Fibroblast of the aortic adventitia (primary cell): ENCODE results near the gene DBI. TPM values are rescaled to one million over a fixed set of nuclear protein-coding genes. Genes with fewer than 3 reads are reported as not detected.
A peak's percentile ranks its signal among the peaks of the same experiment; 100 is the strongest.

Experiments
- DNase-seq: peaks from one replicate; pipeline ENCODE4 v3.0.0-alpha.2; 2010; ENCODE audit warnings: low read depth
- H3K4me3 ChIP-seq: 2 replicates; pipeline ENCODE4 v1.5.1; 2011; ENCODE audit warnings: low read depth, mild to moderate bottlenecking, control low read depth, low read length, moderate library complexity
- CTCF ChIP-seq: IDR thresholded peaks from 2 replicates; pipeline ENCODE4 v1.5.1; 2011; ENCODE audit warnings: mild to moderate bottlenecking, low read length, control low read depth, inconsistent platforms; ENCODE audit not compliant: insufficient read depth
- total RNA-seq: library from RNA; depleted of rRNA; stranded (reverse); fragments of >200 nt; gene quantifications from 2 replicates; pipeline ENCODE4 v1.2.3, GENCODE V29; 2012; ENCODE audit warnings: low replicate concordance

The DBI gene
- total RNA-seq, 1 donor, result 123 TPM

- peak; percentile 4 for DNase-seq
- H3K4me3 ChIP-seq, result no peak overlapping the region
- no peak for TF ChIP-seq CTCF
Measured at GRCh38 chr2:119419065-119419464, 52.3 kb downstream of the DBI start.

- no peak overlapping the region for H3K4me3 ChIP-seq
- TF ChIP-seq CTCF, result no peak
- DNase-seq, result no peak
Measured at GRCh38 chr2:119419803-119420508, 53.2 kb downstream of the DBI start.

GRCh38 chr2:119421304-119421703 is 54.5 kb downstream of the DBI start:
- no peak for TF ChIP-seq CTCF
- no peak for DNase-seq
- H3K4me3 ChIP-seq, result no peak overlapping the region

GRCh38 chr2:119421741-119422140 is 55.0 kb downstream of the DBI start:
- DNase-seq, result no peak
- no peak for TF ChIP-seq CTCF
- H3K4me3 ChIP-seq, result no peak overlapping the region

Other genes starting within 250 kb of the DBI start
- not detected in 2 replicates for gene C1QL2, start 208.2 kb upstream of the DBI start, total RNA-seq
- 7.0 and 50.9 TPM in 2 replicates for gene STEAP3, start 143.1 kb upstream of the DBI start, total RNA-seq
- 8.6 and 21.4 TPM in 2 replicates for gene C2orf76, start 143 bp upstream of the DBI start, total RNA-seq
- not detected in 2 replicates for gene TMEM37, start 64.9 kb downstream of the DBI start, total RNA-seq
- not detected in 2 replicates for gene SCTR, start 157.5 kb downstream of the DBI start, total RNA-seq
- not detected in 2 replicates for gene CFAP221, start 177.5 kb downstream of the DBI start, total RNA-seq